BE2C (cell line): ENCODE measurements around the gene PCBP3.

Experiments used
- DNase-seq: peaks from one replicate; pipeline ENCODE4 v3.0.0-alpha.2; 2020
- H3K27me3 ChIP-seq: fragments of 250-450 bp; sonication (Bioruptor Pico); 2 replicates; pipeline ENCODE4 v1.5.1; 2020; ENCODE audit warnings: mild to moderate bottlenecking
- H3K36me3 ChIP-seq: fragments of 250-450 bp; sonication (Bioruptor Pico); 2 replicates; pipeline ENCODE4 v1.5.1; 2020; ENCODE audit warnings: mild to moderate bottlenecking
- H3K4me1 ChIP-seq: fragments of 250-450 bp; sonication (Bioruptor Pico); 2 replicates; pipeline ENCODE4 v1.5.1; 2020
- H3K4me3 ChIP-seq: 2 replicates; pipeline ENCODE4 v1.5.1; 2011; ENCODE audit warnings: low read depth, low read length
- H3K9me3 ChIP-seq: fragments of 250-450 bp; sonication (Bioruptor Pico); 2 replicates; pipeline ENCODE4 v1.5.1; 2020
- CTCF ChIP-seq: IDR thresholded peaks from 2 replicates; pipeline ENCODE4 v1.5.1; 2012; ENCODE audit warnings: mild to moderate bottlenecking, low read depth, low read length

The PCBP3 gene

GRCh38 chr21:45901061-45901690, 257.7 kb downstream of the PCBP3 start:
- H3K4me3 ChIP-seq, result no peak overlapping the region
- H3K36me3 ChIP-seq, result peaks cover 14% of the 10 kb centered on the region
- no peaks in the 10 kb centered on the region for H3K27me3 ChIP-seq
- no peaks in the 10 kb centered on the region for H3K9me3 ChIP-seq
- no peaks in the 10 kb centered on the region for H3K4me1 ChIP-seq
- DNase-seq, result no peak
- TF ChIP-seq CTCF, result no peak

- peaks cover 14% of the 10 kb centered on the region for H3K36me3 ChIP-seq
- TF ChIP-seq CTCF, result no peak
- no peak for DNase-seq
- no peak overlapping the region for H3K4me3 ChIP-seq
- no peaks in the 10 kb centered on the region for H3K4me1 ChIP-seq
- H3K9me3 ChIP-seq, result no peaks in the 10 kb centered on the region
- no peaks in the 10 kb centered on the region for H3K27me3 ChIP-seq
These were observed 258.9 kb downstream of the PCBP3 start for GRCh38 chr21:45902292-45902995.

- Histone ChIP-seq H3K9me3 (no peaks in the 10 kb centered on the region), H3K4me1 (peaks cover 1% of the 10 kb centered on the region), H3K36me3 (peaks cover 20% of the 10 kb centered on the region), H3K4me3 (no peak overlapping the region), H3K27me3 (no peaks in the 10 kb centered on the region)
- no peak for DNase-seq
- no peak for TF ChIP-seq CTCF
These were observed 261.7 kb downstream of the PCBP3 start for GRCh38 chr21:45905196-45905595.

GRCh38 chr21:45906196-45906805, 262.8 kb downstream of the PCBP3 start:
- TF ChIP-seq CTCF, result no peak
- Histone ChIP-seq H3K27me3 (no peaks in the 10 kb centered on the region), H3K9me3 (no peaks in the 10 kb centered on the region), H3K4me3 (no peak overlapping the region), H3K36me3 (peaks cover 19% of the 10 kb centered on the region), H3K4me1 (peaks cover 6% of the 10 kb centered on the region)
- DNase-seq, result no peak

- H3K9me3 ChIP-seq, result no peaks in the 10 kb centered on the region
- H3K27me3 ChIP-seq, result no peaks in the 10 kb centered on the region
- no peak for TF ChIP-seq CTCF
- peaks cover 17% of the 10 kb centered on the region for H3K36me3 ChIP-seq
- peaks cover 6% of the 10 kb centered on the region for H3K4me1 ChIP-seq
- H3K4me3 ChIP-seq, result no peak overlapping the region
- no peak for DNase-seq
These were observed 263.3 kb downstream of the PCBP3 start for GRCh38 chr21:45906859-45907258.

GRCh38 chr21:45908536-45909237, 265.2 kb downstream of the PCBP3 start:
- no peak for DNase-seq
- TF ChIP-seq CTCF, result no peak
- Histone ChIP-seq H3K9me3 (no peaks in the 10 kb centered on the region), H3K36me3 (peaks cover 16% of the 10 kb centered on the region), H3K4me1 (peaks cover 6% of the 10 kb centered on the region), H3K4me3 (no peak overlapping the region), H3K27me3 (no peaks in the 10 kb centered on the region)
